GM18505 (cell line): ENCODE data around the gene NHERF2.
"Not testable (repeated sequence)": the region's sequence is repeated elsewhere in the genome, so short reads cannot be mapped to it uniquely, and the experiment has no call there.

ENCODE experiments used
- ATAC-seq: cut with Tn5 transposase; IDR thresholded peaks from one replicate; pipeline ENCODE4 v1.9.1; 2021; ENCODE audit not compliant: unreplicated experiment
- POLR2A ChIP-seq: IDR thresholded peaks from 4 replicates; pipeline ENCODE4 v1.6.1; 2011; ENCODE audit warnings: borderline replicate concordance; ENCODE audit not compliant: insufficient read depth, insufficient read length; ENCODE audit errors: extremely low read depth

NHERF2 gene

GRCh38 chr16:2005646-2006045, 21.1 kb upstream of the NHERF2 start:
- no peak for TF ChIP-seq POLR2A
- no peak for ATAC-seq

GRCh38 chr16:2006317-2006716, 20.4 kb upstream of the NHERF2 start:
- ATAC-seq: no peak
- no peak for TF ChIP-seq POLR2A

- TF ChIP-seq POLR2A: no peak
- ATAC-seq: no peak
Measured at GRCh38 chr16:2007081-2007836, 19.4 kb upstream of the NHERF2 start.

GRCh38 chr16:2008009-2008526, 18.6 kb upstream of the NHERF2 start:
- TF ChIP-seq POLR2A: no peak
- ATAC-seq: no peak

- no peak for TF ChIP-seq POLR2A
- ATAC-seq: peak; percentile 6
Measured at GRCh38 chr16:2008631-2009163, 18.0 kb upstream of the NHERF2 start.

- no peak for TF ChIP-seq POLR2A
- ATAC-seq: peak; percentile 32
Measured at GRCh38 chr16:2009164-2009711, 17.5 kb upstream of the NHERF2 start.

GRCh38 chr16:2009791-2010510, 16.8 kb upstream of the NHERF2 start, which contains the start of gene ZNF598:
Gene ZNF598 (minus strand): TSS chr16:2009821.
- peak; percentile 70 for ATAC-seq
- TF ChIP-seq POLR2A: peak; percentile 97

- not testable (repeated sequence) for ATAC-seq
Measured at GRCh38 chr16:2011726-2012125, 15.0 kb upstream of the NHERF2 start.

GRCh38 chr16:2013527-2013926, 13.2 kb upstream of the NHERF2 start:
- no peak for TF ChIP-seq POLR2A
- ATAC-seq: no peak

GRCh38 chr16:2015117-2015946, 11.4 kb upstream of the NHERF2 start:
- TF ChIP-seq POLR2A: no peak
- ATAC-seq: no peak

- no peak for ATAC-seq
- TF ChIP-seq POLR2A: no peak
Measured at GRCh38 chr16:2015947-2016208, 10.8 kb upstream of the NHERF2 start.

- no peak for TF ChIP-seq POLR2A
- ATAC-seq: no peak
Measured at GRCh38 chr16:2016407-2016922, 10.2 kb upstream of the NHERF2 start.

- no peak for ATAC-seq
- no peak for TF ChIP-seq POLR2A
Measured at GRCh38 chr16:2019518-2019920, 7.2 kb upstream of the NHERF2 start, which contains the start of gene NPW. Gene NPW (plus strand): TSS chr16:2019785.
